Measurements from ENCODE around the gene IL17RD.
A peak's percentile ranks its signal among the peaks of the same experiment; 100 is the strongest.

The IL17RD gene

GRCh38 chr3:57081173-57081572 is 84.0 kb downstream of the IL17RD start:
- H3K27ac Mint-ChIP-seq = no peak overlapping the region
- H3K4me3 Mint-ChIP-seq = no peak overlapping the region
- H3K9me3 Mint-ChIP-seq = no peaks in the 10 kb centered on the region
- H3K36me3 Mint-ChIP-seq (ENCODE audit: low read depth) = no peaks in the 10 kb centered on the region
- H3K27me3 Mint-ChIP-seq = peaks cover 40% of the 10 kb centered on the region
- H3K4me1 Mint-ChIP-seq (ENCODE audit: low read depth) = peaks cover 11% of the 10 kb centered on the region

GRCh38 chr3:57080171-57080570 is 85.0 kb downstream of the IL17RD start:
- Mint-ChIP-seq H3K4me3 (peak overlapping the region; percentile 33), H3K9me3 (no peaks in the 10 kb centered on the region), H3K27me3 (peaks cover 46% of the 10 kb centered on the region), H3K4me1 (ENCODE audit: low read depth) (peaks cover 11% of the 10 kb centered on the region), H3K27ac (no peak overlapping the region), H3K36me3 (ENCODE audit: low read depth) (no peaks in the 10 kb centered on the region)

GRCh38 chr3:57079474-57079831 is 85.7 kb downstream of the IL17RD start:
- Mint-ChIP-seq H3K36me3 (ENCODE audit: low read depth) (no peaks in the 10 kb centered on the region), H3K9me3 (no peaks in the 10 kb centered on the region), H3K4me3 (peak overlapping the region; percentile 33), H3K4me1 (ENCODE audit: low read depth) (peaks cover 11% of the 10 kb centered on the region), H3K27me3 (peaks cover 54% of the 10 kb centered on the region), H3K27ac (no peak overlapping the region)

- peaks cover 60% of the 10 kb centered on the region for H3K27me3 Mint-ChIP-seq
- peaks cover 11% of the 10 kb centered on the region for H3K4me1 Mint-ChIP-seq (ENCODE audit: low read depth)
- no peaks in the 10 kb centered on the region for H3K9me3 Mint-ChIP-seq
- peak overlapping the region; percentile 62 for H3K4me3 Mint-ChIP-seq
- no peak overlapping the region for H3K27ac Mint-ChIP-seq
- no peaks in the 10 kb centered on the region for H3K36me3 Mint-ChIP-seq (ENCODE audit: low read depth)
Measured at GRCh38 chr3:57078635-57079473, 86.3 kb downstream of the IL17RD start.

DNA sequence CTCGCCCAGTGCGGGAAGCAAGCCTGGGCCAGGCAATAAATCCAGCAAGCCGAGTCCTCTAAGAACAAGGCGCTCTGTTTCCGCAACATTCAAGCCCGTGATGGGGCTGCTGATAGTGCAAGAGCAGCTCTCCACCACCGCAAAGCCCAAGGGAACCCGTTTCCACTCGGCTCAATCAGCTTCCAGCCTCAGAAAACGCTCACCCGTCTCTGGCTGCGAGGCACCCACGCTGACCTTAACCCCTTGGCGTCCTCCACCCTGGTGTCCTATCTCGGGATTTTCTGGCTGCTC is 86.9 kb downstream of the IL17RD start:
- H3K9me3 Mint-ChIP-seq = no peaks in the 10 kb centered on the region
- no peak overlapping the region for H3K27ac Mint-ChIP-seq
- H3K4me3 Mint-ChIP-seq = peak overlapping the region; percentile 62
- H3K27me3 Mint-ChIP-seq = peaks cover 63% of the 10 kb centered on the region
- H3K4me1 Mint-ChIP-seq (ENCODE audit: low read depth) = peaks cover 11% of the 10 kb centered on the region
- H3K36me3 Mint-ChIP-seq (ENCODE audit: low read depth) = no peaks in the 10 kb centered on the region

- H3K36me3 Mint-ChIP-seq (ENCODE audit: low read depth) = no peaks in the 10 kb centered on the region
- H3K27ac Mint-ChIP-seq = no peak overlapping the region
- peaks cover 11% of the 10 kb centered on the region for H3K4me1 Mint-ChIP-seq (ENCODE audit: low read depth)
- H3K9me3 Mint-ChIP-seq = no peaks in the 10 kb centered on the region
- H3K27me3 Mint-ChIP-seq = peaks cover 63% of the 10 kb centered on the region
- peak overlapping the region; percentile 62 for H3K4me3 Mint-ChIP-seq
Measured at GRCh38 chr3:57077630-57078343, 87.4 kb downstream of the IL17RD start.

GRCh38 chr3:57076422-57076951 is 88.7 kb downstream of the IL17RD start:
- H3K4me3 Mint-ChIP-seq = no peak overlapping the region
- H3K27me3 Mint-ChIP-seq = peaks cover 68% of the 10 kb centered on the region
- no peaks in the 10 kb centered on the region for H3K36me3 Mint-ChIP-seq (ENCODE audit: low read depth)
- no peak overlapping the region for H3K27ac Mint-ChIP-seq
- peaks cover 11% of the 10 kb centered on the region for H3K4me1 Mint-ChIP-seq (ENCODE audit: low read depth)
- H3K9me3 Mint-ChIP-seq = no peaks in the 10 kb centered on the region

DNA sequence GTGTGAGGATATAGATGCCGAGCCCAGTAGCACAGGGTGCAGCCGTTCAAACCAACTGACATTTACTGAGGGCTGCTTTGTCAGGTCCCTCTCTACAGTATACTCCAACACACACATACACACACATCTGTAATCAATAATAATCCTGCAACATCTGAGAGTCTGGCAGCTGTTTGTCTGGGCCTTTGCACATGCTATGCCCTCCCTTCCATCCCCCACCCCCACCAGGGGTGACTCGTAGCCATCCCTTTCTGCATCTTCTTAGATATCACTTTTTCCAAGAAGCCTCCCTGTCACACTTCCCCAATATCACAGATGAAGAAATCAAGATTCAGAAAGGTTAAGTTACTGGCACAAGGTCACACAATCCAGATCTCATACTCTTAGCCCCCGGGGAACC is 91.0 kb downstream of the IL17RD start:
- Mint-ChIP-seq H3K27ac (no peak overlapping the region), H3K4me1 (ENCODE audit: low read depth) (peaks cover 11% of the 10 kb centered on the region), H3K4me3 (no peak overlapping the region)

GRCh38 chr3:57073628-57074027 is 91.5 kb downstream of the IL17RD start:
- peaks cover 3% of the 10 kb centered on the region for H3K9me3 Mint-ChIP-seq
- H3K4me3 Mint-ChIP-seq = no peak overlapping the region
- H3K27me3 Mint-ChIP-seq = peaks cover 56% of the 10 kb centered on the region
- peaks cover 13% of the 10 kb centered on the region for H3K4me1 Mint-ChIP-seq (ENCODE audit: low read depth)
- no peak overlapping the region for H3K27ac Mint-ChIP-seq
- no peaks in the 10 kb centered on the region for H3K36me3 Mint-ChIP-seq (ENCODE audit: low read depth)

More for the DNA sequence above, 91.0 kb downstream of the IL17RD start:
- Mint-ChIP-seq H3K9me3 (peaks cover 3% of the 10 kb centered on the region), H3K36me3 (ENCODE audit: low read depth) (no peaks in the 10 kb centered on the region), H3K27me3 (peaks cover 55% of the 10 kb centered on the region)

- H3K27ac Mint-ChIP-seq = no peak overlapping the region
- H3K36me3 Mint-ChIP-seq (ENCODE audit: low read depth) = no peaks in the 10 kb centered on the region
- H3K9me3 Mint-ChIP-seq = peaks cover 3% of the 10 kb centered on the region
- peaks cover 7% of the 10 kb centered on the region for H3K4me1 Mint-ChIP-seq (ENCODE audit: low read depth)
- H3K27me3 Mint-ChIP-seq = peaks cover 27% of the 10 kb centered on the region
- no peak overlapping the region for H3K4me3 Mint-ChIP-seq
Measured at GRCh38 chr3:57069503-57069902, 95.7 kb downstream of the IL17RD start.

GRCh38 chr3:57068437-57069089 is 96.6 kb downstream of the IL17RD start:
- no peak overlapping the region for H3K4me3 Mint-ChIP-seq
- peaks cover 18% of the 10 kb centered on the region for H3K27me3 Mint-ChIP-seq
- H3K27ac Mint-ChIP-seq = peak overlapping the region; percentile 36

DNA sequence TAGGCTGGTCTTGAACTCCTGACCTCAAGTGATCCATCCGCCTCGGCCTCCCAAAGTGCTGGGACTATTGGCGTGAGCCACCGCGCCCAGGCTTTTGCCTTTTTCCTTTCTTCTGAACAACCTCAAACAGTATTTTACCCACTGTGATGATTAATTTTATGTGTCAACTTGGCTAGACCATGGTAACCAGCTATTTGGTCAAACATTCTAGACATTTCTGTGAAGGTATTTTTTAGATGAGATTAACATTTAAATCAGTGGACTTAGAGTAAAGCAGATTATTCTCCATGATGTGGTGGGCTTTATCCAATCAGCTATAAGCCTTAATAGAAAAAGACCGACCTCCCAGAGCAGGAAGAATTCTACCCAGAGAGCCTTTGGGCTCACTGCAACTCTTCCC is 98.7 kb downstream of the IL17RD start:
- no peaks in the 10 kb centered on the region for H3K36me3 Mint-ChIP-seq (ENCODE audit: low read depth)

More at GRCh38 chr3:57068437-57069089, 96.6 kb downstream of the IL17RD start:
- H3K4me1 Mint-ChIP-seq (ENCODE audit: low read depth) = peaks cover 7% of the 10 kb centered on the region
- peaks cover 3% of the 10 kb centered on the region for H3K9me3 Mint-ChIP-seq
- no peaks in the 10 kb centered on the region for H3K36me3 Mint-ChIP-seq (ENCODE audit: low read depth)

DNA sequence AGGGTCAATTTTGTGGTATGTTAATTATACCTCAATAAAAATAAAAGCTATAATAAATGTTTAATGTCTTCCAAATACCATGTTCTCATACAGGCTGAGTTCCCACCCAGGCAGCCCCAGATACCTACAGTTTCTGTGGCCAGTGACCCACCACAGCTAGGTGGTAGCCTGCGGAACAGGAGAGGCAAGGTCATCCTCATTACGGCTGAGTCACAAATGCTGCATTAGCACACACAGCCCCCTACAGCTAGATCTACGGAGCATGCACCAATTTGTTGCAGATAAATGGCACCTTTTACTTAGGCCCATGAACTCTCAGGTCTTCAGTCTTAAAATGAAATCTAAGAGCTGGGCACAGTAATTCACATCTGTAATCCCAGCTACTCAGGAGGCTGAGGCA is 99.6 kb downstream of the IL17RD start:
- Mint-ChIP-seq H3K4me1 (ENCODE audit: low read depth) (peaks cover 7% of the 10 kb centered on the region), H3K9me3 (no peaks in the 10 kb centered on the region), H3K4me3 (no peak overlapping the region), H3K36me3 (ENCODE audit: low read depth) (no peaks in the 10 kb centered on the region), H3K27ac (no peak overlapping the region), H3K27me3 (peaks cover 12% of the 10 kb centered on the region)

More for the DNA sequence above, 98.7 kb downstream of the IL17RD start:
- peaks cover 7% of the 10 kb centered on the region for H3K4me1 Mint-ChIP-seq (ENCODE audit: low read depth)
- H3K9me3 Mint-ChIP-seq = peaks cover 3% of the 10 kb centered on the region
- no peak overlapping the region for H3K4me3 Mint-ChIP-seq
- peaks cover 12% of the 10 kb centered on the region for H3K27me3 Mint-ChIP-seq
- H3K27ac Mint-ChIP-seq = no peak overlapping the region

- Mint-ChIP-seq H3K36me3 (ENCODE audit: low read depth) (no peaks in the 10 kb centered on the region), H3K9me3 (no peaks in the 10 kb centered on the region), H3K27me3 (peaks cover 7% of the 10 kb centered on the region), H3K27ac (no peak overlapping the region), H3K4me3 (no peak overlapping the region), H3K4me1 (ENCODE audit: low read depth) (peaks cover 7% of the 10 kb centered on the region)
Measured at GRCh38 chr3:57064572-57064971, 100.6 kb downstream of the IL17RD start.

DNA sequence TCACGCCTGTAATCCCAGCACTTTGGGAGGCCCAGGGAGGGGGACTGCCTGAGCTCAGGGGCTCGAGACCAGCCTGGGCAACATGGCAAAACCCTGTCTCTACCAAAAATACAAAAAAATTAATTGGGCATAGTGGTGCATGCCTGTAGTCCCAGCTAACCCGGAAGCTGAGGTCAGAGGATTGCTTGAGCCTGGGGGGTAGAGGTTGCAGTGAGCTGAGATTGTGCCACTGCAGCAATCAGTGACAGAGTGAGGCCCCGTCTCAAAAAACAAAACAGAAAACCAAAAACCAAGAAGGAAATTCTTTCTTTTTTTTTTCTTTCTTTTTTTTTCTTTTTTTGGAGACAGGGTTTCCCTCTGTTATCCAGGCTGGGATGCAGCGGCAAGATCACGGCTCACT is 101.2 kb downstream of the IL17RD start:
- Mint-ChIP-seq H3K27ac (no peak overlapping the region), H3K9me3 (no peaks in the 10 kb centered on the region), H3K27me3 (peaks cover 7% of the 10 kb centered on the region), H3K36me3 (ENCODE audit: low read depth) (no peaks in the 10 kb centered on the region), H3K4me3 (no peak overlapping the region), H3K4me1 (ENCODE audit: low read depth) (peaks cover 7% of the 10 kb centered on the region)

Data from stimulated activated naive CD8-positive, alpha-beta T cell treated with anti-CD3 and anti-CD28 coated beads, Interleukin-15, Interleukin-2, amounts not matched to agents 100 ng/mL and 50 ng/mL, for 24 hours (primary cell).